K562 (cell line): ENCODE results near the gene KIF21A. TPM values are rescaled to one million over a fixed set of nuclear protein-coding genes. Genes with fewer than 3 reads are reported as not detected.

Experiments
- NFYB ChIP-seq: IDR thresholded peaks from 2 replicates; pipeline ENCODE4 v1.6.1; 2011; ENCODE audit warnings: mild to moderate bottlenecking, moderate library complexity; ENCODE audit not compliant: insufficient read length; ENCODE audit errors: extremely low read depth
- RAD21 ChIP-seq, 2 experiments: fragments of 250-450 bp in 1 of 2; fragments of 450-650 bp in 1 of 2; sonication (Bioruptor Pico) in 1 of 2; formaldehyde crosslinking in 1 of 2; IDR thresholded peaks in 1 of 2; conservative IDR thresholded peaks in 1 of 2; 2 replicates each; pipeline versions ENCODE4 v1.4.0 to v1.8.0; 2020 to 2022; ENCODE audit warnings: mild to moderate bottlenecking in 2 of 2, moderate library complexity in 1 of 2
- SMARCA4 ChIP-seq: fragments of 450-650 bp; IDR thresholded peaks from 2 replicates; pipeline ENCODE4 v1.6.1; 2016
- SNRNP70 ChIP-seq: fragments of 200-400 bp; formaldehyde crosslinking; optimal IDR thresholded peaks from 2 replicates; pipeline ENCODE3; 2017; ENCODE audit warnings: low read depth, low read length
- STAT5A ChIP-seq: IDR thresholded peaks from 2 replicates; pipeline ENCODE4 v1.6.1; 2012; ENCODE audit warnings: low read length, inconsistent platforms, borderline replicate concordance
- ZBTB49 ChIP-seq: sonication (generic); formaldehyde crosslinking; IDR thresholded peaks from 2 replicates; pipeline ENCODE4 v1.8.0; 2022; ENCODE audit warnings: missing genetic modification reagents, mild to moderate bottlenecking, borderline replicate concordance
- ZFP30 ChIP-seq: fragments of 250-450 bp; sonication (Bioruptor Pico); IDR thresholded peaks from 2 replicates; pipeline ENCODE4 v1.8.0; 2022; ENCODE audit warnings: moderate library complexity, mild to moderate bottlenecking, inconsistent platforms, borderline replicate concordance
- ZNF274 ChIP-seq: IDR thresholded peaks from 2 replicates; pipeline ENCODE4 v1.6.1; 2011; ENCODE audit warnings: low read depth, mild to moderate bottlenecking, low read length, moderate library complexity, borderline replicate concordance
- polyA plus RNA-seq, 8 experiments: library from polyadenylated mRNA; depleted of rRNA in 4 of 8; stranded (reverse) in 5 of 8; unstranded in 3 of 8; fragments of >200 nt; fragmentation: Nextera tagmentation in 2 of 8; fragmentation: Illumina TruSeq in 1 of 8; extraction: Ambion mirVana in 2 of 8; extraction: Trizol in 1 of 8; gene quantifications; 2 replicates each; pipeline versions ENCODE4 v1.2.1 to v1.2.3, GENCODE V29; 2011 to 2014; ENCODE audit warnings: inconsistent platforms in 1 of 8, missing spikeins in 1 of 8
- total RNA-seq, 7 experiments: library from RNA; depleted of rRNA in 6 of 7; stranded (reverse); fragments of >200 nt in 6 of 7; fragmentation: Illumina TruSeq in 2 of 7; extraction: Trizol in 2 of 7; gene quantifications; 2 replicates each; pipeline versions ENCODE4 v1.2.1 to v1.2.3, GENCODE V29; 2011 to 2021; ENCODE audit warnings: low replicate concordance in 1 of 7
- TF ChIP-seq, protein P1 (sequence below): sonication (generic); formaldehyde crosslinking; IDR thresholded peaks from 2 replicates; pipeline ENCODE4 v1.8.1; 2023; ENCODE audit warnings: missing genetic modification reagents, mild to moderate bottlenecking, borderline replicate concordance

KIF21A gene
- total and polyA plus RNA-seq, 9 of the 15 experiments (the other 6 are each of a cell fraction or from before 2014, with no cell fraction given) = 17.7 to 45.0 (median 30.3) TPM

- TF ChIP-seq, protein P1, sequence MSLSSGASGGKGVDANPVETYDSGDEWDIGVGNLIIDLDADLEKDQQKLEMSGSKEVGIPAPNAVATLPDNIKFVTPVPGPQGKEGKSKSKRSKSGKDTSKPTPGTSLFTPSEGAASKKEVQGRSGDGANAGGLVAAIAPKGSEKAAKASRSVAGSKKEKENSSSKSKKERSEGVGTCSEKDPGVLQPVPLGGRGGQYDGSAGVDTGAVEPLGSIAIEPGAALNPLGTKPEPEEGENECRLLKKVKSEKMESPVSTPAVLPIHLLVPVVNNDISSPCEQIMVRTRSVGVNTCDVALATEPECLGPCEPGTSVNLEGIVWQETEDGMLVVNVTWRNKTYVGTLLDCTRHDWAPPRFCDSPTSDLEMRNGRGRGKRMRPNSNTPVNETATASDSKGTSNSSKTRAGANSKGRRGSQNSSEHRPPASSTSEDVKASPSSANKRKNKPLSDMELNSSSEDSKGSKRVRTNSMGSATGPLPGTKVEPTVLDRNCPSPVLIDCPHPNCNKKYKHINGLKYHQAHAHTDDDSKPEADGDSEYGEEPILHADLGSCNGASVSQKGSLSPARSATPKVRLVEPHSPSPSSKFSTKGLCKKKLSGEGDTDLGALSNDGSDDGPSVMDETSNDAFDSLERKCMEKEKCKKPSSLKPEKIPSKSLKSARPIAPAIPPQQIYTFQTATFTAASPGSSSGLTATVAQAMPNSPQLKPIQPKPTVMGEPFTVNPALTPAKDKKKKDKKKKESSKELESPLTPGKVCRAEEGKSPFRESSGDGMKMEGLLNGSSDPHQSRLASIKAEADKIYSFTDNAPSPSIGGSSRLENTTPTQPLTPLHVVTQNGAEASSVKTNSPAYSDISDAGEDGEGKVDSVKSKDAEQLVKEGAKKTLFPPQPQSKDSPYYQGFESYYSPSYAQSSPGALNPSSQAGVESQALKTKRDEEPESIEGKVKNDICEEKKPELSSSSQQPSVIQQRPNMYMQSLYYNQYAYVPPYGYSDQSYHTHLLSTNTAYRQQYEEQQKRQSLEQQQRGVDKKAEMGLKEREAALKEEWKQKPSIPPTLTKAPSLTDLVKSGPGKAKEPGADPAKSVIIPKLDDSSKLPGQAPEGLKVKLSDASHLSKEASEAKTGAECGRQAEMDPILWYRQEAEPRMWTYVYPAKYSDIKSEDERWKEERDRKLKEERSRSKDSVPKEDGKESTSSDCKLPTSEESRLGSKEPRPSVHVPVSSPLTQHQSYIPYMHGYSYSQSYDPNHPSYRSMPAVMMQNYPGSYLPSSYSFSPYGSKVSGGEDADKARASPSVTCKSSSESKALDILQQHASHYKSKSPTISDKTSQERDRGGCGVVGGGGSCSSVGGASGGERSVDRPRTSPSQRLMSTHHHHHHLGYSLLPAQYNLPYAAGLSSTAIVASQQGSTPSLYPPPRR = no peak
- TF ChIP-seq ZNF274 (no peak), ZBTB49 (CRISPR knock-in tag) (no peak), SMARCA4 (no peak), NFYB (no peak), ZFP30 (CRISPR knock-in tag) (no peak), STAT5A (no peak), SNRNP70 (no peak), RAD21 (CRISPR knock-in tag; conservative IDR thresholded peaks at IDR 0.05 in 1 of 2, IDR thresholded peaks at IDR 0.05 in 1 of 2) (no peak)
These were observed 148.2 kb downstream of the KIF21A start (continued) for GRCh38 chr12:39294715-39295114.
